Lower lobe of right lung (tissue), 2 donors: ENCODE data around the gene RACK1. TPM values are rescaled to one million over a fixed set of nuclear protein-coding genes. Genes with fewer than 3 reads are reported as not detected.
"Not testable (repeated sequence)": the region's sequence is repeated elsewhere in the genome, so short reads cannot be mapped to it uniquely, and the experiment has no call there.

Experiments used
- ATAC-seq, 2 donors: fragments of 200-7000 bp; cut with Tn5 transposase; one replicate each; pipeline ENCODE4 v1.9.1; 2020 to 2022; ENCODE audit warnings: mild to moderate bottlenecking in 2 of 2, moderate library complexity in 2 of 2
- DNase-seq: peaks from one replicate; pipeline ENCODE4 v3.0.0-alpha.2; 2020
- H3K27ac ChIP-seq: fragments of 200-600 bp; one replicate; pipeline ENCODE4 v1.8.0; 2022
- H3K27me3 ChIP-seq: fragments of 200-600 bp; one replicate; pipeline ENCODE4 v1.8.0; 2022; ENCODE audit warnings: low read depth
- H3K36me3 ChIP-seq: fragments of 200-600 bp; one replicate; pipeline ENCODE4 v1.8.0; 2022; ENCODE audit warnings: mild to moderate bottlenecking
- H3K4me1 ChIP-seq: fragments of 200-600 bp; one replicate; pipeline ENCODE4 v1.8.0; 2022
- H3K4me3 ChIP-seq: fragments of 200-600 bp; one replicate; pipeline ENCODE4 v1.8.0; 2022; ENCODE audit warnings: mild to moderate bottlenecking
- H3K9me3 ChIP-seq: fragments of 200-600 bp; one replicate; pipeline ENCODE4 v1.8.0; 2022
- intact Hi-C: fragments of 100-400 bp; cut with DNase I; formaldehyde crosslinking; loops from one replicate; pipeline ENCODE4 v1.11.0; 2022
- total RNA-seq: library from RNA; stranded (reverse); fragmentation: NEBNext Ultra II Directional; extraction: Animal tissue kit (Norgen Biotek cat#: 25700); gene quantifications from one replicate; pipeline ENCODE4 v1.2.1, GENCODE V29; 2021
- TF ChIP-seq, protein P1 (sequence below): fragments of 200-600 bp; IDR thresholded peaks from one replicate; pipeline ENCODE4 v1.8.0; 2022; ENCODE audit warnings: antibody characterized with exemption, mild to moderate bottlenecking
- donor health status: DM: no; HTN: yes; CAD: no; lungs with severe emphysema.

The RACK1 gene
- total RNA-seq, 1 donor from 2014 or later = 1,202 TPM

DNA sequence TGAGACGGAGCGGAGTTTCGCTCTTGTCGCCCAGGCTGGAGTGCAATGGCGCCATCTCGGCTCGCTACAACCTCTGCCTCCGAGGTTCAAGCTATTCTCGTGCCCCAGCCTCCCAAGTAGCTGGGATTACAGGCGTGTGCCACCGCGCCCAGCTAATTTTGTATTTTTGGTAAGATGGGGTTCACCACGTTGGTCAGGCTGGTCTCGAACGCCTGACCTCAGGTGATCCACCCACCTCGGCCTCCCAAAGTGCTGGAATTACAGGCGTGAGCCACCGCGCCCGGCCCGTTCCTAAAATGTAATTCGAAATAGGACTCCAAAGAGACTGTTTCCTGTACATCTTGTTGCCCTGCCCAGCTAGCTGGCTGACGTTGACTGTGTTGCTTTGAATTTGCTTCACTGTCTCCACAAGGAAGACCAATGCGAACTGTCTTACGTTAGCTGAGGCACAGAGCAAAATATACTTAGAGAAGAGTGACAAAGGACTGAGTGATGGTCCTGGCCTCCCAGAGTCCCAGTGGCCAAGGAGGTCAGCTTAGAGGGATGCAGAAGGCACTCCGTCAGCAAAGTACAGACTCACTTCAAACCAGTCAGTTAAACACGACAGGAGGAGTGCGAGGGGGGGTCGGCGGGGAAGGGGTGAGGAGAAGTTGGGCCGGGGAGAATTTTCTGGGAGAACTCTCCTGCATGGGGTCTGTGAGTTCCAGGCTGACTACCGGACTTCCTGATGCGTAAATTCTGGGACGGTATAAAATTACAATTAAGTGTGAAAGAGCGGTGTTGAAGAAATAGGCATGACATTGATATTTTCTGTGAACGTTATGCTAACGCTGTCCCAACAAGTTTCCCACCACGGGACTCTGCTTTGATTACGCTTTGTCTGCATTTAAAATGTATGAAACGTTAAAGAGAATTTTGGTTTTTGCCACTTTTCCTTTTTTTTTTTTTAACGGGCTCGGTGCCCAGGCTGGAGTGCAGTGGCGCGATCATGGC, 27.4 kb downstream of the RACK1 start:
- peak overlapping the region; percentile 55 for H3K4me3 ChIP-seq
- peak overlapping the region; percentile 54 for H3K27ac ChIP-seq
- H3K36me3 ChIP-seq = no peaks in the 10 kb centered on the region
- TF ChIP-seq, protein P1, sequence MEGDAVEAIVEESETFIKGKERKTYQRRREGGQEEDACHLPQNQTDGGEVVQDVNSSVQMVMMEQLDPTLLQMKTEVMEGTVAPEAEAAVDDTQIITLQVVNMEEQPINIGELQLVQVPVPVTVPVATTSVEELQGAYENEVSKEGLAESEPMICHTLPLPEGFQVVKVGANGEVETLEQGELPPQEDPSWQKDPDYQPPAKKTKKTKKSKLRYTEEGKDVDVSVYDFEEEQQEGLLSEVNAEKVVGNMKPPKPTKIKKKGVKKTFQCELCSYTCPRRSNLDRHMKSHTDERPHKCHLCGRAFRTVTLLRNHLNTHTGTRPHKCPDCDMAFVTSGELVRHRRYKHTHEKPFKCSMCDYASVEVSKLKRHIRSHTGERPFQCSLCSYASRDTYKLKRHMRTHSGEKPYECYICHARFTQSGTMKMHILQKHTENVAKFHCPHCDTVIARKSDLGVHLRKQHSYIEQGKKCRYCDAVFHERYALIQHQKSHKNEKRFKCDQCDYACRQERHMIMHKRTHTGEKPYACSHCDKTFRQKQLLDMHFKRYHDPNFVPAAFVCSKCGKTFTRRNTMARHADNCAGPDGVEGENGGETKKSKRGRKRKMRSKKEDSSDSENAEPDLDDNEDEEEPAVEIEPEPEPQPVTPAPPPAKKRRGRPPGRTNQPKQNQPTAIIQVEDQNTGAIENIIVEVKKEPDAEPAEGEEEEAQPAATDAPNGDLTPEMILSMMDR = no peak
- DNase-seq (no peak), ATAC-seq (no peak)
- peaks cover 31% of the 10 kb centered on the region for H3K4me1 ChIP-seq
- intact Hi-C loops = no loop called here
- H3K27me3 ChIP-seq = no peaks in the 10 kb centered on the region
- H3K9me3 ChIP-seq = no peaks in the 10 kb centered on the region

DNA sequence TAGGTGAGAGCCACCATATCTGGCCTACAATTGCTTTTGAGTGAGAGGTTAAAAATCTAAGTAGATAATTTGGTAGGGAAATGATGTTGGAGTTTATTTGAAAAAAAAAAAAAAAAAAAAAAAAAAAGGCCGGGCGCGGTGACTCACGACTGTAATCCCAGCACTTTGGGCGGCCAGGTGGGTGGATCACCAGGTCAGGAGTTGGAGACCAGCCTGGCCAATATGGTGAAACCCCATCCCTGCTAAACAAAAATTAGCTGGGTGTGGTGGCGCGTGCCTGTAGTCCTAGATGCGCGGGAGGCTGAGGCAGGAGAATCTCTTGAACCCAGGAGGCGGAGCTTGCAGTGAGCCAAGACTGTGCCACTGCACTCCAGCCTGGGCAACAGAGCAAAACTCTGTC, 29.5 kb downstream of the RACK1 start:
- H3K27me3 ChIP-seq, H3K9me3 ChIP-seq, intact Hi-C loops, DNase-seq, H3K4me3 ChIP-seq, ATAC-seq, H3K36me3 ChIP-seq, H3K27ac ChIP-seq: not testable (repeated sequence)
- peaks cover 28% of the 10 kb centered on the region for H3K4me1 ChIP-seq

GRCh38 chr5:181212934-181213333, 30.8 kb downstream of the RACK1 start:
- TF ChIP-seq, protein P1 = no peak
- no peak for ATAC-seq
- Histone ChIP-seq H3K4me3 (no peak overlapping the region), H3K27me3 (no peaks in the 10 kb centered on the region), H3K9me3 (no peaks in the 10 kb centered on the region), H3K27ac (no peak overlapping the region), H3K36me3 (no peaks in the 10 kb centered on the region), H3K4me1 (peaks cover 21% of the 10 kb centered on the region)
- intact Hi-C loops = no loop called here
- no peak for DNase-seq

GRCh38 chr5:181212080-181212479, 31.6 kb downstream of the RACK1 start:
- H3K4me3 ChIP-seq = no peak overlapping the region
- intact Hi-C loops = no loop called here
- no peak overlapping the region for H3K27ac ChIP-seq
- no peaks in the 10 kb centered on the region for H3K36me3 ChIP-seq
- H3K4me1 ChIP-seq = peaks cover 12% of the 10 kb centered on the region
- ATAC-seq = no peak
- no peaks in the 10 kb centered on the region for H3K9me3 ChIP-seq
- TF ChIP-seq, protein P1 = no peak
- DNase-seq = no peak
- H3K27me3 ChIP-seq = no peaks in the 10 kb centered on the region

GRCh38 chr5:181211208-181211607, 32.5 kb downstream of the RACK1 start:
- ATAC-seq (no peak), DNase-seq (no peak)
- TF ChIP-seq, protein P1 = no peak
- no peak overlapping the region for H3K4me3 ChIP-seq
- H3K27ac ChIP-seq = no peak overlapping the region
- H3K9me3 ChIP-seq = no peaks in the 10 kb centered on the region
- H3K4me1 ChIP-seq = peaks cover 9% of the 10 kb centered on the region
- H3K36me3 ChIP-seq = no peaks in the 10 kb centered on the region
- no peaks in the 10 kb centered on the region for H3K27me3 ChIP-seq
- intact Hi-C loops = no loop called here

DNA sequence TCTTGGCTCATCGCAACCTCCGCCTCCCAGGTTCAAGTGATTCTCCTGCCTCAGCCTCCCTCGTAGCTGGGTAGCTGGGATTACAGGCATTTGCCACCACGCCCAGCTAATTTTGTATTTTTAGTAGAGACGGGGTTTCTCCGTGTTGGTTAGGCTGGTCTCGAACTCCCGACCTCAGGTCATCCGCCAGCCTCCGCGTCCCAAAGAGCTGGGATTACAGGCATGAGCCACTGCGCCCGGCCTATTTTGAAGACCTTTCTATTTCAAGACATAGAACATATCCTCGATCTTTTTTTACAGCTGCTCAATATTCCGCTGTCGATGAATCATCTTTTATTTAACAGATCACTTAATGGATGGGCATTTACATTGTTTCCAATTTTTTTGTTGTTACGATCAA, 33.0 kb downstream of the RACK1 start:
- H3K27me3 ChIP-seq, H3K27ac ChIP-seq, H3K4me1 ChIP-seq, intact Hi-C loops, H3K9me3 ChIP-seq, H3K4me3 ChIP-seq, H3K36me3 ChIP-seq, DNase-seq, ATAC-seq: not testable (repeated sequence)

- H3K27me3 ChIP-seq, H3K4me3 ChIP-seq, H3K36me3 ChIP-seq, intact Hi-C loops, DNase-seq, H3K9me3 ChIP-seq, H3K27ac ChIP-seq, ATAC-seq: not testable (repeated sequence)
- H3K4me1 ChIP-seq = peaks cover 15% of the 10 kb centered on the region
Observed at GRCh38 chr5:181210148-181210547, 33.6 kb downstream of the RACK1 start.

- ATAC-seq, H3K27ac ChIP-seq, H3K36me3 ChIP-seq, intact Hi-C loops, DNase-seq, H3K4me3 ChIP-seq, H3K9me3 ChIP-seq, H3K27me3 ChIP-seq: not testable (repeated sequence)
- peaks cover 20% of the 10 kb centered on the region for H3K4me1 ChIP-seq
Observed at GRCh38 chr5:181209006-181209405, 34.7 kb downstream of the RACK1 start.
